GM19328 (cell line): Measurements from ENCODE around the gene HIVEP3.

Source experiments
- ATAC-seq: cut with Tn5 transposase; IDR thresholded peaks from one replicate; pipeline ENCODE4 v1.9.1; 2021; ENCODE audit warnings: mild to moderate bottlenecking, moderate library complexity; ENCODE audit not compliant: unreplicated experiment

Gene HIVEP3

DNA sequence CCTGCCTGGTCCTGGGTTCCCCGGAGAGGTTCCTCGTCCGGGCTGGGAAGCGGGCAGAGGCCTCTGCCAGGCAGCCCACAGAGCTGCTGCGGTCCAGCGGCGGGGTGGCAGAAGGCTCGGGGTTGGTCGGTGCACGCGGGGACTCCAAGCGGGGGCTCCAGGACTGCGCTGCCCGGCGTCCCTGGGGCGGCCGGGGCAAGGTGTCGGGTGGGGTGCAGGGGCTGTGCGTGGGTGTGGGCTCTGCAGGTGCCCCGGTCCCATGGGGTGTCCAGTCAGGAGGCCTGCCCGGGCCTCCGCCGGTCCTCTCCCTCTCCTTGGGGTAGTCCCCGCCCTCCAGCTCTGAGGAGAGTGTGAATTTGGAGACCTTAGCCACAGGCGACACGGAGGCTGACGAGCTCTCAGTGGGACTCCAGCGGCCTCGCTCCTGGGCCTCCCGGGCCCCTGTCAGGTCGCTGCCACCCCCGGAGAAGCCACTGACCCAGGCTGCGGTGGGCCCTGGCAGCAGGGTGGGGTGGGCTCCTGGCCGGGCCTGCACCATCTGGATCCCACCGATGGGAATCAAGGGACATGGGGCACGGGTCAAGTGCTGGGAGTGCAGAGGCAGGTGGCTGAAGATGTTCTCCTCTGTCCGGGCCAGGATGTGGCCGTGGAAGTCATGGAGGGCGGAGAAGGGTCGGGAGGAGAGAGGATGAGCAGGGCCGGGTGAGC is 408.0 kb downstream of the HIVEP3 start:
- ATAC-seq, result no peak

DNA sequence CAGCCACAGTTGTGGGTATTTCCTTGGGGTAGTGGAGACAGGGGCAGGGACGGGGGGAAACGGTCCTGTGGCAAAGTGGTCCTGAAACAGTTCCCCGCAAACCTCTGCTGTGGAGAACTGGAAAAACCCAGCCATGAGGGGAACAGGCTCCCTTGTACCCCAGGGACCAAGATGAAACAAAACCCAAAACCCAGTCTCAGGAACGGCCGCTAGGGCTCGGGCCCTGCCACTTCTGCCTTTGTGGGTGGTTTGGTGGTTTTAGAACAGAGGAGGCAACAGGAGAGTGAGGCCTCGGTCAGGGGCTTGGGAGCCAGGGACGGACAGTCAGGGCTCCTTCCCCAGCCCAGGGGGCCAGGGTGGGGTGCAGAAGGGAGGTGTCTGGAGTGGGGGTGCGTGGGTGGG is 409.5 kb downstream of the HIVEP3 start:
- ATAC-seq, result no peak

DNA sequence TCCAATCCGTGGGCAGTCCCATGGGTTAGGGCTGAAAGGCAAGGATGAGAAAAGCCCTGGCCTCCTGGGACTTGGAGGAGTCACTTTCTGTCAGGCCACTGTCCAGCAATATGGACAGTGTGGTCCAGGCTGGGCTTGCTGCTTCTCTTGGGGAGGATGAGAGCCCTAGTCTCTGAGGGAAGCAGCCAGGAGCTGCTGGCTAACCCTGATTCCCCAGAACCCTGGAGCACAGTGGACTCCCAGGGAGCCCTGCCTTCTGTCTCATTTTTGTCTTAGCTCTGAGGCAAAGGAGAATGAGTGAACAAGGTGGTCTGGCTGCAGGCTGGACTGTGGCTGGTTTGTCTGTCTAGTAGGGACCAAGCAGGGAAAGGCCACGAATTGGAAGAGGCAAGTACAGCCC is 410.4 kb downstream of the HIVEP3 start:
- ATAC-seq, result no peak

DNA sequence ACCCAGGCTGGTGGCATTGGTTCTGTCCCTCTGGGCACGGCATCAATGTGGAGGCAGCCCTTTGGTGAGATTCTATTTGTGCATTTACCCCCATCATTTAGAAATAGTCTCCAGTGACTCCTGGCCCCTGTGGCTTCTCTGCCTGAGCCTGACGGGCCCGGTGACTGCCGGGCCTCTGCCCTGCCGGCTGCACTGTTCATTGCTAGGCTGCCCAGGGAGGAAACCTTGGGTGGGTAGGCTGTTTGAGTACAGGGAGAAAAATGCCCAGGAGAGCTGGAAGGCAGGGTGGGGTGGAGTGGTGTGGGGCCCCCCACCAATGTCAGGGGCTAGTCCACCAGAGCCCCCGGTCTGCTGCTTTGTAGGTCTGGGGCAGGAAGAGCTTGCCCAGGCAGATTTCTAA is 410.9 kb downstream of the HIVEP3 start:
- ATAC-seq, result no peak

DNA sequence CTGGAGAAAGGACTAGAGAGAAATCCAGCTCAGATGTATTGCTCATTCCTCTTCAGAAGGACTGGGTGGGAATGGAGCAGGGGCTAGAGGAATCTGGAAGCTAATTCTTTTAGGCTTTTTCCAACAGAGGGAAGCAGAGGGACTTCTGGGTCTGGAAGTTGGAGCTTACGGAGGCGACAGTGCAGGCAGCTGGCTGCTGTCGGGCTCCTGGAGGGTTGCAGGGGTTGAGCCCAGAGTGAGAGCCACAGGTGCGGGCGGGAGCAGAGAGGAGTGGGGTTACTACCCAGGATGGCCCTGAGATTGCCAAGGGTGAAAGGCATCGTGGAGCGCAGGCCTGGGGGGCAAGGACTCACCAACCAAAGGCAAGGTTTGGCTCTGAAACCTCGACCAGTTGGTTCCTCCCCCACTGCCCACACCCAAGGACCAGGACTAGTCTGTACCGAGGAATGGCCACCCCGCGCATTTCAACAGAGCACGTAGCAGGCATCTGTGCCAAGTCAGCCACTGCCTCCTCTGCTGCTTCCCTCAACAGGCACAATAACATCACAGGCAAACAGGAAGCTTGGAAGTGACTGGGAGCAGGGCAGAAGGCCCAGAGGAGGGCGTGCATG is 411.5 kb downstream of the HIVEP3 start:
- no peak for ATAC-seq

DNA sequence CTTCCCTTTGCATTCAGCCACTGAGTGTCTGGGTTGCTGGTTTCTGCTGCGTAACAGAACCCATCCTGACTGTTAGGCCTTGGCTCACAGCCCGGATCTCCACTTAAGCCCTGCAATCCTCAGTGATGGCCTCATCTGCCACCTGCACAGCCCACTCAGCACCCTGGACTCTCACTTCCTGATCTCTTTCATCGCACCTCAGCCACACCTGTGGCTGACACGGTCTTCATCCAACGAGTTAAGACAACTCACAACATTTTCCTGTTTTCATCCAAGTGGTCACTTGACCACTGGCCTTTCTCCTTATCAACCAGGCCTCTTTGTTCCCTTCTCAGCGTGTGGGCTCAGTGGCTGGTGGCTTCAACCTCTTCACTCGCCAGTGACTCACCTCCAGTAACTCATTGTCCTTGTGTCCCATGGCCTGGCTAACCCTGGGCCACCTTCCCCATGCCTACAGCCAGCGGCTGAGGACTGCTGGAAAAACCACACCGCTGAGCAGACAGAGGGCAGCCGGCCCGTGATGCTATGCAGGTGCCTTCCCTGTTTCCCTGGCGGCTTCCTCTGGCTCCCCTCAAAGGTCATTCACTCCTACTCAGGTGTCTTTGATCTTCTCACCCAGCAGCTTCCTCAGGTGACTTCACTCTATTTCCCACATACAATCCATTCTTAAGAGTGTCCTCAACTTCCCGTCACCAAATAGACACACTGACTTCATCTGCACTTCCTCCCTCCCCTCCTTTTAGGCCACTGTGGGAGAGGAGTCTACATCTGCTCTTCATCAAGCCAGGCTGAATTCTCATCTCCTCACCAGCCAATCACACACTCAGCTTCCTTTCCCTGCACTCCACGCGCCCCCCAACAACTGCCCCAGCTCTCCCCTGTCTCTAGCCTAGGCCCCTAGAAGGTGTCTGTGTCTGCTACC is 414.3 kb downstream of the HIVEP3 start:
- no peak for ATAC-seq

DNA sequence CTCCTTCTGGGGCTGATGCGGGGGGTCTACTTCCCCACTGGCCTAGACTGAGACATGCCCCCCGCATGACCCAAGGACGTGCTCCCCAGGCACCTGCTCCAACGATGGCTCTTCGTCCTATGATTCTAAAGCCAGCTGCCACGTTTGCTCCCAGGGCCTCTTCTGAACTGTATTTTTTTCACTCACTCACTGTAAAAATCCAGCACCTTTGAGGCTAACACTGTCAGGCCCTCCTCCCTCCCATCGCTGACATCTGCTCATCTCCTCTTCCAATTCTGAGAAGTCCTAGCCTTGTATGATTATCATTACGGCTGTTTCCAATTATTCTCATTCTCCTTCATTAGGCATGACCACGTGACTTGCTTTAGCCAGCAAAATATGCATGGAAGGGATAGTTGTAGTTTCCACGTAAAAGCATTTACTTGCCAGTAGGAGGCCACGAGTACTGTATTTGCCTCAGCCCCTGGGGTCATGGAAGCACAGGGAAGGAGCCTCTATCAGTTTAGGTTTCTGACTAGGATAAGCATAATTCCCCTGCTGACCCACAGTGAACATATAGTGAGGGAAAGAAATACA is 415.1 kb downstream of the HIVEP3 start:
- ATAC-seq, result no peak

DNA sequence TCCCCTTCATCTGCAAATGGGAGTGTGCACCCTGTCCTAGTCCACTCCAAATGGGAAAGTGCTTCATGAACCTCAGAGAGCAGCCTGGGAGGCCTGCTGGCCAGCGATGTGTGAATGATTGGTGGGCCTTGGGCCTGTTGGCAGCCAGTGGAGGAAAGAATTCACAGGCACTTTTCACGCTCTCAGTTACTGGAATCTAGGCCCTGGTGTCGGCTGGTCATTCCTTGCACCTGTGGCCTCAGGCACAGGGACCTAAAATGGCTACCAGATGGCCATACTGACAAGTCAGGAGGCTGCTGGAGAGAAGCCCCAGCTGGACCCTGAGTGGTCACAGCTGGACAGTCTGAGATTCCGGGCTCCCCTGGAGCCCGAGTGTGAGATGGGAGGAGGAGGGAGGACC is 415.8 kb downstream of the HIVEP3 start:
- no peak for ATAC-seq

DNA sequence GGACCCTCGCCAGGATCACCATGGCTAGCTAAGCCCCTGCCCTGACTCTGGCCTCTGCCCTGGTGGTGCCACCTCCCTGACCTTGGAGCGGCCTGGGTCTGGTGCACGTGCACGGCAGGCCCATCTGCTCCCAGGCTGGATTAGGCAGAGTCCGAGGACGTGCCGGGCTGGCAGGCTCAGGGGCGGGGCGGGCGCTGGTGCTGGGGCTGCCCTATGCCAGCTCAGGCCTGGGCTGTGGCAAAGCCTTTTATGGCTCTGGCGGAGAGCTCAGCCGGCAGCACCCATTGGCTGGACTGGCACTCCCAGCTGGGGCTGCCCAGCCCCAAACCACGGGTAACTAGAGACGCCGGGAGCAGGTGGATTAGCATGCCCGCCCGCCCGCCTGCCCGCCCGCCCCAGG is 417.1 kb downstream of the HIVEP3 start:
- no peak for ATAC-seq

DNA sequence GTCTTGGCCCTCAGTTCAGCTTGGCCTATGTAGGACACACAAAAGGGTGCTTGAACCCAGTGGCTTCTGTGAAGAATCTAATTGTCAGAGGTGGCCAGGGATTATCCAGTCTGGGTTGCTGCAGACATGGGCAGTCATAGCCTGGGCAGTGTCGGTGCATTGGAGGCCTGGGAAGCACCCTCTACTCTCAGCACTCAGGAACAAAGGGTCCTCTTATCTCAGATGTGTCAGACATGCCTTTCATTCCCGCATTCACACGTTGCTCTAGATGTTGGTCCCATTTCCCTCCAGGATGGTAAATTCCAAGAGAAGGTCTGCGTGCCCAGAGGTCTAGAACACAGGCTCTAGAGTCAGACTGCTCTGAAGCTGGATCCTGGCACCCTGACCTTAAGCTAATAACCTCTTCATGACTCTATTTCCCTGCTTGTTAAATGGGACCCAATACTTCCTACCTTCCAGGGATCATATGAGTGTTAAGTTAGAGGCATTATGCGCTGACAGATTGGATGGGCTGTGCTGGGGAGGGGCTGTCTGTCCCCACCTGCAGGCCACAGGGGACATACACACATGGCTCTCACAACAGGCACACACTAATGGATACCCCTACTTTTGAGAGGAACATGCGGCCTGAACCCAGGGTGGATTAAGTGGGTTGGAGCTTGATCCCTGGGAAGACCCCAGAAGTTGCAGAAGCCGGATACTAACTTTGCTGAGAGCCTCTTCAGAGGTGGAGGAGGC is 417.8 kb downstream of the HIVEP3 start:
- no peak for ATAC-seq

DNA sequence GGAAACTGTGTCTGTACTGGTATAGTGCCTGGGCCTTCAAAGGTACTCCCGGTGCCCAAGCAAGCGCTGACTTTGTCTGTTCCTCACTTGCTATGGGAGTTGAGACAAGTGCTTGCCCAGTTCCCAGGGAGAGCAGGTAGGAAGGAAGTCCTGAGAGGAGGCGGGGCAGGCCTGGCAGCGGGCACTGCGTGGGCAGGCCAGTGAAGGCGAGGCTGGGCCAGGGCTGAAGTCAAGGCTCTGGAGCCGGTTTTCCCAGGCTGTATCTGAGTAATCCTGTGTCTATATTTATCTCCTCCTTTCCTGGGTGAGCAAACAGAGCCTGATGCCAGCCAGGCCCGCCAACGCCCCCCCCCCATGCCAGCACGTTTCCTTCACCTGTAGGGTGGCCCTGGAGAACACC is 418.3 kb downstream of the HIVEP3 start:
- no peak for ATAC-seq

DNA sequence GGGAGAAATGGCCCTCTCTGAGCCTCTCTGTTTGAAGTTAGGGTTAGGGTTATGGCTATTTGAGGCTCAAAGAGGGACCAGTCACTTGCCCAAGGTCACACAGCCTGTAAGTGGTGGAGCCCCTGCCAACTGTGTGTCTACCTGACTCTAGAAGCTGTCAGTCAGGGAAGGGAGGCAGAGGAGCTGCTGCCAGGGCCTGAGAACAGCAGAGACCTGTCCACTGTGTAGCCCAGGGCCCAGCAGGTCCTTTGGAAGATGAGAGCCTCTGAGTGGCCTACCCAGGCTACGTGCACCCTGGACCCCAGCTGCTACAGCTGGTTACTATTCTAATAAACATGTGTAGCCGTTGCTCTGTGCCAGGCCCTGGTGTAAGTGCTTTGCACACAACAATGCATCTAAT is 419.1 kb downstream of the HIVEP3 start:
- no peak for ATAC-seq

DNA sequence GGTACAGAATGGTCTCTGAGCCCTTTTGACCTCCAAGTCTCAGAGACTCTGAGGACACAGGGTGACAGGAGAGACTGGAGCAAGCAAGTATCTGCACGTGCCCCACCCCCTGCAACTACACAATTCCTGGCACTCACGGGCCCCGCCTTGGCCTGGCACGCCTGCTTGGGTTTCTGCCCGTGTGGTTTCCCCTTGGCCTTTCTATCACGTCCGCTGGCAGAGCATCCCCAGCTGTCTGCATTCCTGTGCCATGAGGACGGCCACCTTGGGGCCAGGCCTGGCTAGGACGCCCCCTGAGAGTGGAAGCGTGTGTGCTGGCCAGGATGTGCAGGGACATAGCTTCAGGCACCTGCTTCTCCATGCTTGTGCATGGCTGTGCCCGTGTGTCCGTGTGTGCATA is 419.9 kb downstream of the HIVEP3 start:
- no peak for ATAC-seq

DNA sequence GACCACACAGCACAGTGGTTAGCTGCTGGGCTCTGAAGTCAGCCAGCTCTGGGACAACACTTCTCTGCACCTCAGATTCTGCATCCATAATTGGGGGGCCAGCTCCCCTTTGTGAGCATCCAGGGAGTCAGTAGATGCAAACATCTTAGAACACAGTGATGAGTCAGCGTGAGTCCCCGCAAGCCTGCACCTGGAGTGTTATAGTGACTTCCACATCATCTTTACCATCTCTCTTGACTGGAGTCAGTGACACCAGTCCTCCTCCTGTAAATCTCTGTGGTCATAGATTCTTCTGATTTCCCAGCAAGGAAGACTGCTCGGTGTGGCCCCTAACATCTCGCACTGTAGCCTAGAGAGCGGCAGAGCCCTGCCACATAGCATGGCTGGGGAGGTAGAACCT is 420.3 kb downstream of the HIVEP3 start:
- ATAC-seq, result no peak

DNA sequence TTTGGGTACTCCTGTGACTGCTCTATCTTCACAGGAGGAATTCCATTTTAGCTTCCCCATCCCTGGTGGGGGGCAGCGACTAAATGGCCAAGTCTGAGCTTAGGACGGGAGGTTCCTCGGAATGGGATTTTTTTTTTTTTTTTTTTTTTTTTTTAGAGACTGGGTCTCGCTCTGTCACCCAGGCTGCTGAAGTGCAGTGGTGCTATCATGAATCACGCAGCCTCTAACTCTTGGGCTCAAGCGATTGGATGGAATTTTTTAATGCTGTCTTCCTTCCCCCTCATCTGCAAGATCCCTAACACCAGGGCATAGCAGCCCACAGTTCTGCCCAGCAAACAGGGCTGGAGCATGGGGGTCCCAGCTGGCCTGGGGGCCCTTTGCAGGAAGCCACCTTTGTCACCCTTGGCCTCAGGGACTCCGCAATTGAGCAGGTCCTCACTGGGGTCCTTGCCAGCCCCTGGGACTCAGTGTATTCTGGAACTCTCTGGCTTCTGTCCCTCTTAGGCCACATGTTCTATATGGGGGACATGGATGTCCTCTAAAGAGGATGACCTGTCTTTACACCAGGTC is 421.2 kb downstream of the HIVEP3 start:
- no peak for ATAC-seq

DNA sequence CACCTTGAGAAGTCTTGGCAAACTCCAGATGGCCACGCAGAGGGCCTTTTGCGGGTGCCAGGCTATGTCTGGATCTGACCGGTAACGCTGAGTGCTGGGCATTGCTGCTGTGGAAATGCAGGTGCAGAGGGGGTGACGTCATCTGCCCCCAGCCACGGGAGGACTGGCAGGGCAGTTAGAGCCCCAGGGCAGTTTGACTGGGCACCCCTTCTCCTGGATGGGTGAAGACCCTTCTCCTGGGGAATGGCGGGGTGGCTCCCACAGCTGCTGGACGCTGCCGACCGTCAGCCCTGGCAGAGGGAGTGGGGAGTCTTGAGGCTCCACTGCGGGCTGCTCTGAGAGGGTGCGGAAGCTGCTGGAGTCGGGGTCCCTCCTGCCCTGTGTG is 421.7 kb downstream of the HIVEP3 start:
- ATAC-seq, result no peak

DNA sequence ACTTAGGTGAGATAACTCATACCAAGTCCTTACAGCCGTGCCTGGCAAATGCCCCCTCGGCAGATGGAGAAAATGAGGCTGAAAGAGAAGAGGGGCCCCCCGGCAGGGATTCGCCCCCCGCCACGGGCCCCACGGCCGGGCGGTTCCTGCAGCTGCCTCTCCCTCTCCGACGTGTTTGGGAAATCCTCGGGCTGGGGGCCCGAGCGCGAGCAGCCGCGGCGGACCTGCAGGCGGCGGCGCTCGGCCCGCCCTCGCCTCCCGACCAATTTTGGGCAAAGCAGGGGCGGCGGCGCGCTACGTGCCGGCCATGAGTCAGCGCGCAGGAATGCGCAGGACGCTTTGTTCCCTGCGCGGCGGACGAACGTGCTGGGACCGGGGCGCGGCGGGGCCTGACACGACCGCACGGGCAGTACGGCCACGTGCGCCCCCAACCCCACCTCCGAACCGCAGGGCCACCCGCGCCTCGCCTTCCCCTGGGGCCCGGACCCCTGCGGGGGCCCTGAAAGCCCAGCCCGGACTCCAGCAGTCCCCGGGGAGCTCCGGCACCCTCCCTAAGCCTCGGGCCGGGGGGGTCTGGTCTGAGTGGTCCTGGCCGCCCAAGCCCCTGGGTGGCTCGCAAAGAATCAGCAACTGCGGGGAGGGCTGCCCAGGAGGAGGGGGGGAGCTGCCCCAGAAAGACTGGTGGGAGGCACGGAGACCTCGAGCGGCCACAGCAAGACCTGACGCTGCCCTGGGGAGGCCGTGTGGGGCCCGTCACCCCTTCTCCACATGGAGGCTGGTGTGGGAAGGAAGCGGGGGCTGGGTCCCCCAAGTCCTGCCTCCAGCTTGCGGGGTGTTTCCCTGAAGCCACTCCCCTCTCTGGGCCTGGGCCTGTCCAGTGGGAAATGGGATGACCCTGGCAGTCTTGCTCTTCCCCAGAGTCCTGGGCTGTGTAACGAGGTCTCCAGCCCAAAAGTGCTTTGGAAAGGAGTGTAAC is 422.4 kb downstream of the HIVEP3 start:
- no peak for ATAC-seq

DNA sequence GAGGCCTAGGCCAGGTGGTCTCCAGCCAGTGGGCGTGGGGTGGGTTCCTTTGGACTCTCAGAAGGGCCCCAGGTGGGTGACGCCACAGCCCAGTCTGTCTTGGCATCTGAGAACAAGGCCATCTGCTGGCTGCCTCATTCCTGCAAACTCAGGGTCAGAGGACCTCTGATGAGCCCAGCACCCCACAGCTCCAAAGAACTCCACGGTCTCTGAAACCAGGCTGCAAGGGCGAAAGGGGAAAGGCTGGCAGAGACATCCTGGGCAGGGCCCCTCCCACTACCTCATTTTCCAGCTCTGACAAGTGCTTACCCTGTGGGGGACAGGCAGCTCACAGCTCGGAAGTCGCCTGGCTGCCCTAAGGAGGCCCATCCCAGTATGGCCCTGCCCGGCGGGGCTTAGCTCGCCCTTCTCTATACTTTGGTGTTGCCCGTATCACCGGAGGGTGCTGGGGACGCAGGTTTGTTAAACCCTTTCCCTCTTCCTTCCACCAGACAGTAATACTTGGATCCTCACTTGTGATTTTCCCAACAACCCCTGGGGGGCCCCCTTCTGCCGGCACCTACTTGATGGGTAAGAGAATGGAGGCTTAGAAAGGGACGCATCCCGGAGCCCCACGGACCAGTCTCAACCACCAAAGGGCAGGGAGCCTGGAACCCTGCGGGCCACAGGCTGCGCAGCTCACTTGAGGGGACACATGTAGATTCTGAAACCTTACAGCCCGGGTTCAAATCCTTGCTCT is 423.3 kb downstream of the HIVEP3 start:
- ATAC-seq, result no peak
